ENCODE results near the gene ACOX3. TPM values are rescaled to one million over a fixed set of nuclear protein-coding genes. Genes with fewer than 3 reads are reported as not detected.

Gene ACOX3
- total and polyA plus RNA-seq, 2 of the 8 experiments (the other 6 are each of a cell fraction or from before 2014, with no cell fraction given) = 2.5 to 9.9 TPM

DNA sequence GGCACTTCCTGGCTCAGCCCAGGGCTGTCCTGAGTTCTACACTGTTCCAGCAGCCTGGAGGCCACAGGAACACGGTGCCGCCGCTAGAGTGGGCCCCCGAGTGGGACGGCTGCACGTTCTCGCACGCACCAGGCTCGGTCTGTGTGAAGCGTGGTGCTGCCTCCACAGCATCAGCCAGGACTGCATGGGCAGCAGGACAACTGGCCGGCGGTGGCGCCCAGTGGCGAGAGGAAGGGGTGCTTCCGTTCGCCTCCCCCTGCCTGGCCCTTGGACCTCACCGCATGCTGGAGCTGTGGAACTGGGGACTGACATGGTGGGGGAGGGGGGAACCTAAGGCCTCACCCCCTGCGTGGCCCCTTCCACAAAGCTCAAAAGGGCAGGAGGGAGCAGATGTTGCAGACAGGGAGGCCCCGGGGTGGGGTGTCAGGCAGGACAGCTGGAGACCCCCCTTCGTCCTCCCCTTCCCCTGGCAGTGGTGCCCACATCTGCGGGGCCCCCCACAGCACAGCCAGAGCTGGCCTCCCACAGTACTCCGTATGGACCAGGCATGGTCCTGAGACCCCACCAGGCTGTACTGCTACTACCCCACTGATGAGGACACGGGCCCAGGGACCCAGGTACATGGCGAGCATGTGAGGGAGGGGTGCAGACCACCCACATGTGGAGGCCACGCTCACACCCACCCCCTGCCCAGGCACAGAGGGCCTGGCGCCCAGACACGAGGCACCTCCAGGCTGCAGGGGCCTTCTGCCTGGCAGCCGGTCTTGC, 58.5 kb downstream of the ACOX3 start:
- DNase-seq (ENCODE audit: low read depth in 1 of 2, low spot score in 2 of 2) (no peak), FAIRE-seq (no peak)
- Histone ChIP-seq H2BK120ac (replicated peaks; ENCODE audit: low read depth, low read length) (no peak overlapping the region), H4K5ac (ENCODE audit: insufficient read length, low read depth, low read length) (no peak overlapping the region), H3K79me2 (ENCODE audit: control insufficient read depth in 1 of 2, insufficient read depth in 2 of 2, low read length in 2 of 2) (no peaks in the 10 kb centered on the region), H2BK15ac (ENCODE audit: low read length) (no peak overlapping the region), H3K4ac (replicated peaks; ENCODE audit: insufficient read length, low read depth, low read length) (no peak overlapping the region), H4K91ac (replicated peaks; ENCODE audit: insufficient read length, low read length) (no peak overlapping the region), H3K23ac (ENCODE audit: insufficient read length) (no peak overlapping the region), H2AFZ (ENCODE audit: low read length) (no peak overlapping the region), H2BK5ac (ENCODE audit: low read depth, low read length) (no peak overlapping the region), H3K14ac (ENCODE audit: insufficient read length) (no peak overlapping the region), H3K9ac (replicated peaks in 1 of 4; ENCODE audit: extremely low read depth in 1 of 4, low read depth in 3 of 4, low read length in 3 of 4) (no peak overlapping the region), H3K9me3 (ENCODE audit: insufficient read depth in 2 of 2, low read depth in 1 of 2, low read length in 1 of 2) (no peaks in the 10 kb centered on the region), H3K56ac (replicated peaks; ENCODE audit: insufficient read length, low read depth, low read length) (no peak overlapping the region), H3K4me3 (ENCODE audit: extremely low read depth in 1 of 4, insufficient read depth in 2 of 4, low read depth in 3 of 4, low read length in 4 of 4) (no peak overlapping the region), H3K36me3 (ENCODE audit: control insufficient read depth in 2 of 4, insufficient read depth in 4 of 4, low read length in 3 of 4) (no peaks in the 10 kb centered on the region), H3K4me2 (ENCODE audit: insufficient read depth in 1 of 2, low read depth in 2 of 2, low read length in 2 of 2) (no peak overlapping the region), H2AK5ac (ENCODE audit: low read depth, low read length) (no peak overlapping the region), H3K79me1 (ENCODE audit: low read depth, low read length) (no peaks in the 10 kb centered on the region; the same call in 1 of the 2 replicates), H4K20me1 (replicated peaks in 1 of 2; ENCODE audit: control insufficient read depth in 1 of 2, insufficient read depth in 2 of 2, low read length in 2 of 2) (peaks cover 0 to 6% of the 10 kb centered on the region in 2 experiments), H3K27me3 (replicated peaks in 1 of 4; ENCODE audit: control insufficient read depth in 3 of 4, extremely low read depth in 1 of 4, insufficient read depth in 3 of 4, low read length in 3 of 4) (no peaks in the 10 kb centered on the region), H4K8ac (ENCODE audit: extremely low read depth, insufficient read depth, low read length) (no peak overlapping the region; the same call in 1 of the 2 replicates), H3K23me2 (ENCODE audit: low read depth, low read length) (no peaks in the 10 kb centered on the region), H2BK12ac (ENCODE audit: low read depth, low read length) (no peak overlapping the region; the same call in 1 of the 2 replicates), H3K4me1 (replicated peaks in 1 of 4; ENCODE audit: control insufficient read depth in 3 of 4, insufficient read depth in 4 of 4, low read length in 3 of 4) (peaks cover 0 to 3% (median 0%) of the 10 kb centered on the region in 4 experiments; a peak in 2 of 7 replicates), H3K27ac (ENCODE audit: low read depth, low read length) (no peak overlapping the region), H3K18ac (ENCODE audit: extremely low read depth, low read length) (no peak overlapping the region), H2BK20ac (ENCODE audit: low read length) (no peak overlapping the region)
- WGBS, 2 experiments (ENCODE audit: extremely low coverage in 1 of 2, insufficient coverage in 1 of 2, insufficient read length in 1 of 2, insufficient replicate concordance in 2 of 2, low coverage in 1 of 2, low lambda C conversion rate in 2 of 2, missing lambda C conversion rate in 1 of 2) = 89% methylated on average over 16 of the region's 28 CpGs; no CpG with 5 or more reads in 1 of the 2 experiments
- ChIA-PET POLR2A (ENCODE audit: partially characterized antibody) (no interaction called here), CTCF (ENCODE audit: partially characterized antibody) (interaction anchor here (0.7 to 1.2 kb wide), 3 partner anchors 20 to 39 kb away, joined by 3 read pairs; no protein-coding TSS in a partner anchor)
- peak in 1 of 2 experiments; percentile 25; a peak in 1 of 4 replicates for TF ChIP-seq RAD21 (IDR thresholded peaks at IDR 0.05 in 1 of 2, conservative IDR thresholded peaks at IDR 0.05 in 1 of 2; ENCODE audit: low read depth in 2 of 2, low read length in 2 of 2)
- no peak for TF ChIP-seq CBX5 (IDR thresholded peaks at IDR 0.05; ENCODE audit: low read depth, low read length)
- TF ChIP-seq TAF7 (optimal IDR thresholded peaks at IDR 0.05; ENCODE audit: borderline replicate concordance, low read depth, low read length) = no peak
